HepG2 (cell line): ENCODE data around the gene DDIT4.

Experiments used
- BHLHE40 ChIP-seq: IDR thresholded peaks from 2 replicates; pipeline ENCODE4 v1.6.1; 2011; ENCODE audit warnings: low read length, improper control_type of control experiment
- CREM ChIP-seq, 2 experiments: sonication (generic) in 1 of 2; formaldehyde crosslinking in 1 of 2; IDR thresholded peaks; 2 replicates each; pipeline versions ENCODE4 v1.4.0 to v1.6.1; 2016 to 2020; ENCODE audit warnings: antibody characterized with exemption in 1 of 2, mild to moderate bottlenecking in 1 of 2, missing genetic modification reagents in 1 of 2
- NFYB ChIP-seq: sonication (generic); formaldehyde crosslinking; IDR thresholded peaks from 2 replicates; pipeline ENCODE4 v1.4.0; 2020; ENCODE audit warnings: missing genetic modification reagents
- ZC3H13 ChIP-seq: sonication (generic); formaldehyde crosslinking; IDR thresholded peaks from 2 replicates; pipeline ENCODE4 v1.8.1; 2023; ENCODE audit warnings: mild to moderate bottlenecking, missing genetic modification reagents, moderate library complexity
- TF ChIP-seq, protein P1 (sequence below): sonication (generic); formaldehyde crosslinking; IDR thresholded peaks from 2 replicates; pipeline ENCODE4 v1.5.0; 2020; ENCODE audit warnings: mild to moderate bottlenecking, missing genetic modification reagents, moderate library complexity

DNA sequence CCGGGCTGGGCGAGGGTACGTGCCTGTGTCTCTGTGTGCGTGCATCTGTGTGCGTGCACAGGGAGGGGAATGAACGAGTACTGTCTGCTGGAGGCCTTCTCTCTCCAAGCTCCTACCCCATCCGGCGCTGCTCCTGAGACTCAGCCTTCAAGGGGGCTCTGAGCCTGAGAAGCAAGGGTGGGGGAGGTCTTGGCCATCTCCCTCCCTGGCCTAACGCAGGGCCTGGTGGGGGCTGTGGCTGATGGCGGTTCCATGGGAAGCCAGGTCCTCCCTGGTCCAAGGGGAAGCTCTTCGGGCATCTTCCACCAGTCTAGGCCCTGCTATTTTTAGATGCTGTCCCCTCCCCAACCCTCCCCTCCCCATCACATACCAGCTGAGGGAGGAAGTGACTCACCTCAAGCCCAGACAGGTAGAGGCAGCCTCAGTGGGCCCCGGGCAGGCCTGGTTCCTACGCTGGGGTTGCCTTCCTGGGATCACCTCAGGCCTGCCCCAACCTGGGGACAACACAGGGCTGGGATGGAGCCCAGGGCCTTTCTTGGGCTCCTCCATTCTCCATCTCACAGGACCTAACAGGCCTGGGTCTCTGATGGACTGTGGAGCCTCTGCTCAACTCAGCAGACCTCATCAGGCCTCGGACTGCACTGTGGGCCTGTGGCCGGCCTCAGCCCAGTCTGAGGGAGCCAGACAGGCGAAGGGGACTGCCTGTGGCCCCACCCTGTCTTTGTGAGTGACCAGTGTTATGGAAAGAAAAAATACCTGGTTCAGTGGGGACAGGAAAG, 48.7 kb downstream of the DDIT4 start:
- no peak for TF ChIP-seq NFYB (CRISPR knock-in tag)
- TF ChIP-seq, protein P1, sequence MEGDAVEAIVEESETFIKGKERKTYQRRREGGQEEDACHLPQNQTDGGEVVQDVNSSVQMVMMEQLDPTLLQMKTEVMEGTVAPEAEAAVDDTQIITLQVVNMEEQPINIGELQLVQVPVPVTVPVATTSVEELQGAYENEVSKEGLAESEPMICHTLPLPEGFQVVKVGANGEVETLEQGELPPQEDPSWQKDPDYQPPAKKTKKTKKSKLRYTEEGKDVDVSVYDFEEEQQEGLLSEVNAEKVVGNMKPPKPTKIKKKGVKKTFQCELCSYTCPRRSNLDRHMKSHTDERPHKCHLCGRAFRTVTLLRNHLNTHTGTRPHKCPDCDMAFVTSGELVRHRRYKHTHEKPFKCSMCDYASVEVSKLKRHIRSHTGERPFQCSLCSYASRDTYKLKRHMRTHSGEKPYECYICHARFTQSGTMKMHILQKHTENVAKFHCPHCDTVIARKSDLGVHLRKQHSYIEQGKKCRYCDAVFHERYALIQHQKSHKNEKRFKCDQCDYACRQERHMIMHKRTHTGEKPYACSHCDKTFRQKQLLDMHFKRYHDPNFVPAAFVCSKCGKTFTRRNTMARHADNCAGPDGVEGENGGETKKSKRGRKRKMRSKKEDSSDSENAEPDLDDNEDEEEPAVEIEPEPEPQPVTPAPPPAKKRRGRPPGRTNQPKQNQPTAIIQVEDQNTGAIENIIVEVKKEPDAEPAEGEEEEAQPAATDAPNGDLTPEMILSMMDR (CRISPR knock-in tag): no peak
- no peak for TF ChIP-seq ZC3H13 (CRISPR knock-in tag)
- no peak for TF ChIP-seq BHLHE40
- TF ChIP-seq CREM (IDR thresholded peaks at IDR 0.05): no peak
- no peak for TF ChIP-seq CREM (CRISPR knock-in tag; IDR thresholded peaks at IDR 0.05)
